IMR-90 (cell line): ENCODE data around the gene EBF3. TPM values are rescaled to one million over a fixed set of nuclear protein-coding genes. Genes with fewer than 3 reads are reported as not detected.

Source experiments
- ATAC-seq: fragments of 200-7000 bp; cut with Tn5 transposase; 2 replicates; pipeline ENCODE4 v1.9.1; 2020; ENCODE audit warnings: low read depth, mild to moderate bottlenecking, moderate library complexity
- BruUV-seq: library from RNA; stranded (reverse); fragments of 400-500 nt; replicated peaks from 2 replicates; lab custom pipeline; 2021; lab: Mats Ljungman, UMichigan
- CTCF ChIA-PET: fragments of 300-600 bp; formaldehyde crosslinking; extraction: SDS; loops from one replicate; lab custom pipeline; 2021; ENCODE audit warnings: antibody characterized with exemption; lab: Yijun Ruan, JAX
- POLR2A ChIA-PET: fragments of 300-600 bp; sonication (Branson Sonifier 250); formaldehyde crosslinking; loops from one replicate; lab custom pipeline; 2022; ENCODE audit warnings: antibody characterized with exemption; ENCODE audit not compliant: unreplicated experiment; lab: Charles Lee
- DNase-seq: peaks from one replicate; pipeline ENCODE4 v3.0.0; 2013
- H2AFZ ChIP-seq: replicated peaks from 2 replicates; pipeline ENCODE3; 2013; ENCODE audit warnings: low read length, mild to moderate bottlenecking; ENCODE audit not compliant: poor library complexity
- H2AK5ac ChIP-seq: 2 replicates; pipeline ENCODE4 v1.6.1; 2013; ENCODE audit warnings: low read depth, low read length, inconsistent platforms
- H2AK9ac ChIP-seq: replicated peaks from 2 replicates; pipeline ENCODE3; 2013; ENCODE audit warnings: mild to moderate bottlenecking, low read depth, low read length, moderate library complexity; ENCODE audit not compliant: poor library complexity
- H2BK120ac ChIP-seq: 2 replicates; pipeline ENCODE4 v1.6.1; 2013; ENCODE audit warnings: low read depth, low read length, inconsistent platforms
- H2BK15ac ChIP-seq: 3 replicates; pipeline ENCODE4 v1.6.1; 2013; ENCODE audit warnings: low read depth, low read length, inconsistent platforms
- H2BK20ac ChIP-seq: 2 replicates; pipeline ENCODE4 v1.6.1; 2013; ENCODE audit warnings: low read depth, mild to moderate bottlenecking, inconsistent platforms, low read length, moderate library complexity
- H2BK5ac ChIP-seq: 2 replicates; pipeline ENCODE4 v1.6.1; 2013; ENCODE audit warnings: mild to moderate bottlenecking, low read depth, low read length, inconsistent platforms; ENCODE audit not compliant: poor library complexity, severe bottlenecking
- H3K14ac ChIP-seq: replicated peaks from 2 replicates; pipeline ENCODE4 v1.6.1; 2013; ENCODE audit warnings: low read depth, low read length, inconsistent platforms
- H3K18ac ChIP-seq: 2 replicates; pipeline ENCODE4 v1.6.1; 2013; ENCODE audit warnings: low read depth, low read length, control low read depth
- H3K23ac ChIP-seq: 2 replicates; pipeline ENCODE4 v1.6.1; 2013; ENCODE audit warnings: low read depth, low read length, inconsistent platforms
- H3K27ac ChIP-seq: 2 replicates; pipeline ENCODE4 v1.5.1; 2013; ENCODE audit warnings: mild to moderate bottlenecking, control low read depth, low read length; ENCODE audit not compliant: insufficient read depth
- H3K27me3 ChIP-seq: 2 replicates; pipeline ENCODE4 v1.6.1; 2013; ENCODE audit warnings: low read length; ENCODE audit not compliant: control insufficient read depth, insufficient read depth
- H3K36me3 ChIP-seq: 2 replicates; pipeline ENCODE4 v1.6.1; 2013; ENCODE audit warnings: low read length, mixed read lengths; ENCODE audit not compliant: control insufficient read depth, insufficient read depth
- H3K4ac ChIP-seq: 2 replicates; pipeline ENCODE4 v1.6.1; 2013; ENCODE audit warnings: low read depth, low read length, inconsistent platforms
- H3K4me1 ChIP-seq: 2 replicates; pipeline ENCODE4 v1.6.1; 2013; ENCODE audit warnings: low read length, mixed read lengths; ENCODE audit not compliant: control insufficient read depth, insufficient read depth
- H3K4me2 ChIP-seq: 2 replicates; pipeline ENCODE4 v1.6.1; 2013; ENCODE audit warnings: low read depth, mild to moderate bottlenecking, control low read depth, low read length, moderate library complexity
- H3K4me3 ChIP-seq: 2 replicates; pipeline ENCODE4 v1.5.1; 2013; ENCODE audit warnings: low read depth, mild to moderate bottlenecking, control low read depth, low read length, moderate library complexity; ENCODE audit not compliant: insufficient read depth
- H3K56ac ChIP-seq: 2 replicates; pipeline ENCODE4 v1.6.1; 2013; ENCODE audit warnings: low read length, inconsistent platforms; ENCODE audit not compliant: insufficient read depth; ENCODE audit errors: extremely low read depth
- H3K79me1 ChIP-seq, 2 experiments: 2 replicates each; pipeline ENCODE4 v1.6.1; 2013; ENCODE audit warnings: low read length in 2 of 2, inconsistent platforms in 1 of 2, low read depth in 1 of 2
- H3K9ac ChIP-seq: 2 replicates; pipeline ENCODE4 v1.6.1; 2013; ENCODE audit warnings: low read depth, low read length, control low read depth
- H3K9me1 ChIP-seq: 2 replicates; pipeline ENCODE4 v1.6.1; 2013; ENCODE audit warnings: low read length, inconsistent platforms; ENCODE audit not compliant: insufficient read depth
- H3K9me3 ChIP-seq: 2 replicates; pipeline ENCODE4 v1.6.1; 2013; ENCODE audit warnings: low read length; ENCODE audit not compliant: control insufficient read depth, insufficient read depth
- H4K20me1 ChIP-seq: 2 replicates; pipeline ENCODE4 v1.6.1; 2013; ENCODE audit warnings: low read length, inconsistent platforms; ENCODE audit not compliant: insufficient read depth
- H4K5ac ChIP-seq: 2 replicates; pipeline ENCODE4 v1.6.1; 2013; ENCODE audit warnings: mild to moderate bottlenecking, low read depth, low read length, control low read depth
- H4K8ac ChIP-seq, 2 experiments: 2 replicates each; pipeline ENCODE4 v1.6.1; 2013; ENCODE audit warnings: low read depth in 2 of 2, low read length in 2 of 2, control low read depth in 1 of 2, inconsistent platforms in 1 of 2
- H4K91ac ChIP-seq: 2 replicates; pipeline ENCODE4 v1.6.1; 2013; ENCODE audit warnings: low read depth, low read length, inconsistent platforms; ENCODE audit not compliant: insufficient read depth
- BHLHE40 ChIP-seq: fragments of 150-350 bp; IDR thresholded peaks from 2 replicates; pipeline ENCODE4 v1.6.1; 2016; ENCODE audit warnings: mild to moderate bottlenecking, low read depth, low read length
- CEBPB ChIP-seq: IDR thresholded peaks from 2 replicates; pipeline ENCODE4 v1.6.1; 2012; ENCODE audit warnings: low read depth, low read length, improper control_type of control experiment
- ELK1 ChIP-seq: fragments of 150-350 bp; IDR thresholded peaks from 2 replicates; pipeline ENCODE4 v1.6.1; 2016; ENCODE audit warnings: low read depth, mild to moderate bottlenecking, low read length, moderate library complexity, borderline replicate concordance
- MAFK ChIP-seq: IDR thresholded peaks from 2 replicates; pipeline ENCODE4 v1.6.1; 2012; ENCODE audit warnings: low read depth, low read length, improper control_type of control experiment
- MAZ ChIP-seq: IDR thresholded peaks from 2 replicates; pipeline ENCODE4 v1.6.1; 2012; ENCODE audit warnings: low read depth, mild to moderate bottlenecking, low read length, improper control_type of control experiment, moderate library complexity, borderline replicate concordance
- POLR2A ChIP-seq: IDR thresholded peaks from 2 replicates; pipeline ENCODE4 v1.6.1; 2012; ENCODE audit warnings: mild to moderate bottlenecking, low read depth, low read length
- RAD21 ChIP-seq: IDR thresholded peaks from 2 replicates; pipeline ENCODE4 v1.6.1; 2012; ENCODE audit warnings: low read length, improper control_type of control experiment
- RCOR1 ChIP-seq: IDR thresholded peaks from 2 replicates; pipeline ENCODE4 v1.6.1; 2012; ENCODE audit warnings: mild to moderate bottlenecking, low read length, improper control_type of control experiment; ENCODE audit not compliant: insufficient replicate concordance
- RFX5 ChIP-seq: IDR thresholded peaks from 2 replicates; pipeline ENCODE4 v1.8.0; 2012; ENCODE audit warnings: low read depth, mild to moderate bottlenecking, low read length, moderate library complexity
- SMC3 ChIP-seq: fragments of 150-350 bp; IDR thresholded peaks from 2 replicates; pipeline ENCODE4 v1.6.1; 2016; ENCODE audit warnings: low read depth, mild to moderate bottlenecking, antibody characterized with exemption, low read length, moderate library complexity
- WGBS, 2 experiments: methylation state at CpG; one replicate each; pipeline versions ENCODE4 v1.1.5 to v1.1.7; 2013; ENCODE audit warnings: missing lambda C conversion rate in 2 of 2; ENCODE audit not compliant: insufficient read length in 1 of 2; ENCODE audit errors: extremely low coverage in 2 of 2; 5-methylcytosine and 5-hydroxymethylcytosine counted together
- dilution Hi-C: fragments of 300-500 bp; cut with HindIII; formaldehyde crosslinking; loops from one replicate; pipeline ENCODE4 v1.14.3; 2018; ENCODE audit warnings: low sequenced_read_pairs; ENCODE audit not compliant: unreplicated experiment
- in situ Hi-C: fragments of 300-500 bp; cut with MboI; formaldehyde crosslinking; loops from 3 replicates; pipeline ENCODE4 v1.14.3; 2019; ENCODE audit warnings: low sequenced_read_pairs, inconsistent platforms, mixed read lengths
- intact Hi-C: fragments of 100-400 bp; cut with micrococcal nuclease; formaldehyde crosslinking; loops from 2 replicates; pipeline ENCODE4 v1.10.0; 2022
- polyA plus RNA-seq, 3 experiments: library from polyadenylated mRNA; depleted of rRNA; stranded (reverse); fragments of >200 nt; gene quantifications; 2 replicates each; pipeline ENCODE4 v1.2.3, GENCODE V29; 2012; ENCODE audit warnings: low replicate concordance in 1 of 3
- total RNA-seq: library from RNA; depleted of rRNA; stranded (reverse); fragments of >200 nt; gene quantifications from 2 replicates; pipeline ENCODE4 v1.2.3, GENCODE V29; 2012
- TF ChIP-seq, protein P1 (sequence below): fragments of 150-350 bp; IDR thresholded peaks from 2 replicates; pipeline ENCODE4 v1.6.1; 2017; ENCODE audit warnings: mild to moderate bottlenecking, antibody characterized with exemption, low read length, low read depth

Gene EBF3
- total and polyA plus RNA-seq, 2 of the 4 experiments (the other 2 are of a cell fraction), result 0.36 to 0.70 TPM

GRCh38 chr10:129964611-129965424 lies 744 bp upstream of the EBF3 start:
- no peak for TF ChIP-seq BHLHE40
- TF ChIP-seq, protein P1, sequence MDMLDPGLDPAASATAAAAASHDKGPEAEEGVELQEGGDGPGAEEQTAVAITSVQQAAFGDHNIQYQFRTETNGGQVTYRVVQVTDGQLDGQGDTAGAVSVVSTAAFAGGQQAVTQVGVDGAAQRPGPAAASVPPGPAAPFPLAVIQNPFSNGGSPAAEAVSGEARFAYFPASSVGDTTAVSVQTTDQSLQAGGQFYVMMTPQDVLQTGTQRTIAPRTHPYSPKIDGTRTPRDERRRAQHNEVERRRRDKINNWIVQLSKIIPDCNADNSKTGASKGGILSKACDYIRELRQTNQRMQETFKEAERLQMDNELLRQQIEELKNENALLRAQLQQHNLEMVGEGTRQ, result no peak
- TF ChIP-seq MAFK, result no peak
- TF ChIP-seq SMC3, result no peak
- no peak for TF ChIP-seq MAZ
- TF ChIP-seq CEBPB, result no peak
- no peak for TF ChIP-seq ELK1
- no peak for TF ChIP-seq RAD21
- no peak for TF ChIP-seq POLR2A
- no peak for TF ChIP-seq RCOR1
- no peak for TF ChIP-seq RFX5
- dilution Hi-C loops (no loop called here), intact Hi-C loops (loop anchor here (5.0 kb wide), 1 partner anchor 498 kb away; the partner anchor contains the start of gene MGMT), in situ Hi-C loops (no loop called here)
- Histone ChIP-seq H3K4me1 (no peaks in the 10 kb centered on the region), H3K4me2 (peak overlapping the region; percentile 62), H3K4ac (no peak overlapping the region), H3K79me1 (no peaks in the 10 kb centered on the region), H3K36me3 (no peaks in the 10 kb centered on the region), H2BK15ac (no peak overlapping the region), H2BK120ac (no peak overlapping the region), H3K9me1 (no peaks in the 10 kb centered on the region), H3K18ac (no peak overlapping the region), H3K4me3 (peak overlapping the region; percentile 23; the same call in 1 of the 2 replicates), H4K8ac (no peak overlapping the region), H3K27ac (no peak overlapping the region), H2BK20ac (no peak overlapping the region), H3K9me3 (no peaks in the 10 kb centered on the region), H4K5ac (no peak overlapping the region), H3K14ac (no peak overlapping the region), H3K9ac (no peak overlapping the region), H4K91ac (no peak overlapping the region), H4K20me1 (no peaks in the 10 kb centered on the region), H3K56ac (no peak overlapping the region), H2AK5ac (no peak overlapping the region), H2AFZ (peak overlapping the region; percentile 80), H2BK5ac (no peak overlapping the region), H3K23ac (no peak overlapping the region), H3K27me3 (peaks cover 74% of the 10 kb centered on the region), H2AK9ac (no peak overlapping the region)
- DNase-seq (no peak), ATAC-seq (no peak)
- no TSS peak for BruUV-seq
- ChIA-PET CTCF (no interaction called here), POLR2A (no interaction called here)
- WGBS, 2 experiments, result 8% methylated on average over 27 of the region's 82 CpGs; no CpG with 5 or more reads in 1 of the 2 experiments
